Left cardiac atrium (tissue), 4 donors: ENCODE measurements around the gene EREG. TPM values are rescaled to one million over a fixed set of nuclear protein-coding genes. Genes with fewer than 3 reads are reported as not detected.
A peak's percentile ranks its signal among the peaks of the same experiment; 100 is the strongest.

Experiments used
- ATAC-seq, 2 donors: fragments of 200-7000 bp; cut with Tn5 transposase; one replicate each; pipeline ENCODE4 v1.9.1; 2020; ENCODE audit warnings: mild to moderate bottlenecking in 2 of 2, moderate library complexity in 2 of 2
- DNase-seq: peaks from one replicate; pipeline ENCODE4 v3.0.0-alpha.2; 2020
- intact Hi-C, 2 donors: fragments of 100-400 bp; cut with DNase I; formaldehyde crosslinking; loops; one replicate each; pipeline versions ENCODE4 v1.14.1 to v1.15.1; 2022 to 2023
- total RNA-seq, 2 donors: library from RNA; stranded (reverse); fragmentation: NEBNext Ultra II Directional; extraction: Animal tissue kit (Norgen Biotek cat#: 25700); gene quantifications; one replicate each; pipeline ENCODE4 v1.2.1, GENCODE V29; 2021
- donor health status: DM: no; HTN: yes; CAD: no.
- donor health status: DM: no; HTN: yes; CAD: no; lungs with severe emphysema.
- donor health status: DM: yes; HTN: yes; CAD: no.
- donor health status: Dilated cardiomyopathy.

Gene EREG
- total RNA-seq, 2 donors from 2014 or later: 0.84 to 2.9 TPM

DNA sequence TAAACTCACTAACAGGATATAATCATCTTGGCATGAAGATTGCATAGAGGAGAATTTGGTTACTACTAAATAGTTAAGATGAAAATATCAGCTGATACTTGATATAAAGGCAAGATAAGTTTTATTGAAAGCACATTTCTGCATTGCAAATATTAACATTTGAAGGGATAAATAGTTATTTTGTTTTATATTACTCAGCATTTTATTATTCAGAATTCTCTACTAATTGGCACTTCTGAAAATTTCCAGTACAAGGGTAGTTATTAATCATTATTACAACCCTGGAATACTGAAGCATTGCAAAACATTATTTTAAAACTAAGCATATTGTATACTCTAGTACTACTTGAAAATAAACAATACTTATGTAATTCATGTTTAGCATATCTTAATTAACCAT, 47.3 kb downstream of the EREG start:
- DNase-seq (no peak), ATAC-seq (no peak)
- intact Hi-C loops: no loop called here

DNA sequence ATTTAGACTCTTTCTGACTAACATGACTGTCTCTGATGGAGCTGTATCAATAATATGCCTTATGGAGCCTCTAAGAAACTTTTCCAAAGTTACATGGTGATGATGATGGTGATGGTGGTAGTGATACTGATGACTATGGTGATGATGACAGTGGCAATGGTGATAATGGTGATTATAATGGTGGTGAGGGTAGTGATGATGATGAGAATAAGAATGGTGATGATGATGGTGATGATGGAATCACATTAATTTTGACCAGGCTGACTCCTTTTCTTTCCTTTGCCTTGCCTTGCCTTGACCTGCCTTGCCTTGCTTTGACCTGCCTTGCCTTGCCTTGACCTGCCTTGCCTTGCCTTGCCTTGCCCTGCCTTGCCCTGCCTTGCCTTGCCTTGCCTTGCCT, 48.3 kb downstream of the EREG start:
- intact Hi-C loops: no loop called here
- ATAC-seq: no peak
- DNase-seq: no peak

DNA sequence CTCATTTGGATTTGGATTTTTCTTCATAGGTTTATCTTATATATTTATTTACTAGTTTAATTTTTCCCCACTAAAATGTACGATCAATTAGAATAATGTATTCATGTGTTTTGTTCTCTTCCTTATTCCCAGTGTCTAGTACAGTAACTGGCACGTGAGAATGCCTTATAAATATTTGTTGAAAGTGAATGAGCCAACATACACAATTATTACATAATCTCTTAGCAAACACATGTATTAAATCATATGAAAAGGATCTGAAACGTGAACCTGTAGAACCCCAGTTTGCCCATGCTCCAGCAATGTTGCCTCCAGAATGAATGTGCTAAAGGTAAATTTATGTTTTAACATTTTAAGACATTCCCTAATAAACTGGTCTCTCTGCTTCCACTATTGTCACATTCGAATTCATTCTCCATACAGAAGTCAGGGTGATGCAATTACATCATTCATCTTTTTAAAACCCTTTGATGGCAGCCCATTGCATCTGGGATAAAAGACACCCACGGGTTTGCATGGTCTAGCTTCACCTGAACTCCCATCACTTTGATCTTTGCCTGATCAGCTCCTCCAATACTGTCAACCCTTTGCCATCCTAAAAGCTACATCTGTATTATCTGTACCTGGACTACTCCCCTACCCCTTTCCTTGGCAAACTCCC, 49.3 kb downstream of the EREG start:
- no peak for ATAC-seq
- intact Hi-C loops: no loop called here
- no peak for DNase-seq

DNA sequence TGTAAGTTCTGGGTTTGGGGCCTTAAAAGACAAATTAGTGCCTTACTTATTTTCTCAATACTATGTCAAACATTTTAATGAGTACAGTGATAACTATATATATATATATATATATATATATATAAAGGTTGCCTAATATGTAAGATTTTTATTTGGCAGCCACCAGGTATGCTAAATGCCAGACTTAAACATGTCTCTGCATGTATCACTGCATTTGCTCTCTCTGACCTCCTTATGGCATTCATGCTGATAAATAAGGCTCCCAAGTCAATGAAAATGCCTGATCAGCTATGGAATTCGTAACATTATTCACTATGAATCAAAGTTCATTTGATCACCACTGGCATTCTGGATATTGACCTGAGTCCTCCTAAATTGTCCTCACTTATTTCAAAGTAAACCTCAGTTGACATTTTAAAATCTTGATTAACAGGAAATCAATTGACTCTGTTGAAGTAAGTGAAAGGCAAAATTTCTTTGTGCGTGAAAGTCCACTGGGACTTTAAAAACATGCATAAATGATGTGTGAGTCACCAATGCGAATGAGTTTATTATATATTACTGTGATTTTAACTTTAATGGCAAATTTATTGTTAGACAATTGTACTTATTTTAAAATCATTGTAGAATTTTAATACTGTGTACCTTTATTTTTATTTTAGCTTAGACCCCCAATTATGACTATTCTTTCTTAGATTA, 50.8 kb downstream of the EREG start:
- no peak for ATAC-seq
- intact Hi-C loops: no loop called here
- no peak for DNase-seq

DNA sequence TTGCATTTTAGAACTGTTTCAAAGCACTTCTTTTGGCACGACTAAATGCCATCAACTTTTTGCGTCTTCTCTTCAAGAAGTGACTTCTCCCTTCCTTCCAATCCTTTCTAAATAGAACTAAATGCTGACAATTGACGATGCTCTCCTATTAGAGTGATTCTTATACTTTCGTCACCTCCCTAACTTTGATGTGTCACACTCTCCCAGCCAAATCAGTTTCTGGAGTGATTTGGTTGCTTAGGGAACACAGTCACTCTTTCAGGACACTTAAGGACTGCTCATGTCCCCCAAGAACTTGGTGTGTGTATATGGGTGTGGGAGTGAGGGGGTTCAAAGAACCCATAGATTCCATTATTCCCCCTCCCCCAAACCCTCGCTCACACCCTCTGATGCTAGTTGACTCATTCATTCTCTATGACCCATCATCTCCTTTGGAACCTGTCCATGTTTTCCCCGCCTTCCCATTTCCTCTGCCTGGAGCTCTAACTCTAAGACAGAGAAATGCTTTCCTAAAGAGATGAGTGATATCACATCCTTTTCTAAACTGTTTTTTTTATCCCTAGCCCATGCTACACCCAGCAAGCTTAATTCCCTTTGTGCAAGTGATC, 53.2 kb downstream of the EREG start:
- DNase-seq (no peak), ATAC-seq (peak in 1 of 2 donors; percentile 75)
- intact Hi-C loops: no loop called here

DNA sequence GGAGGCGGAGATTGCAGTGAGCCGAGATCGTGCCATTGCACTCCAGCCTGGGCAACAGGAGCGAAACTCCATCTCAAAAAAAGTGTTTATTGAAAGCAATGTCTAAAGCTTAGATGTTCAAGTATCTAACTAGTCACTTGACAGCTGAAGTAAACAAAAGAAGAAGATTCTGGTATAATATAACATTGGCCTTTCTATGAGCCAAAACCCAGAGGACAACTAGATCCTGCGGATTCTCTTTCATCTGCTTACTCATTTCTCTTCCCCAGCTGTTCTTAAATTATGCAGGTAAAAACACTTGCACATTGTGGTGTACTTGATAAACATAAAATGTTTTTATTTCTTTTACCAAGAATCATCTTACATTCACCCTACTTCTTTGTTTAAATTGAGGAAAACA, 55.9 kb downstream of the EREG start:
- no peak for DNase-seq
- intact Hi-C loops: no loop called here
- no peak for ATAC-seq

DNA sequence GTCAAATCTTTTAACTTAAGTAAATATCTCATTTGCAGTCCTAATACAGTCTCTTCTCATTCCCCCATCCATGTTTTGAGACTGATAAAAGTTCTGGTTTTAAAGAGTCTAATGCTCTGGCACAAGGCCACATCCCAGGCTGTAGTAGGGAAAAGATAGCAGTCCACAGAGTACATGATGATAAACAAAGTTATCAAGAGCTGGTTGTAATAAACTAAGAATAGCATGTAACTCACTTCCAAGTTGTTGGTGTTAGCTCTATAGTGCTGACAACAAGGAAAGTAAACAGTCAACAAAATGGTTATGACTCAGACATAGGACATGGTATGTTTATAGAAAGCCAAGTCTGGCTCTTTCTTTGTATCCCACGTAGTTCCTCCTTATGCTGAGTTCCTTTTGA, 58.2 kb downstream of the EREG start:
- intact Hi-C loops: no loop called here
- ATAC-seq (peak; percentile 98), DNase-seq (peak; percentile 70)

DNA sequence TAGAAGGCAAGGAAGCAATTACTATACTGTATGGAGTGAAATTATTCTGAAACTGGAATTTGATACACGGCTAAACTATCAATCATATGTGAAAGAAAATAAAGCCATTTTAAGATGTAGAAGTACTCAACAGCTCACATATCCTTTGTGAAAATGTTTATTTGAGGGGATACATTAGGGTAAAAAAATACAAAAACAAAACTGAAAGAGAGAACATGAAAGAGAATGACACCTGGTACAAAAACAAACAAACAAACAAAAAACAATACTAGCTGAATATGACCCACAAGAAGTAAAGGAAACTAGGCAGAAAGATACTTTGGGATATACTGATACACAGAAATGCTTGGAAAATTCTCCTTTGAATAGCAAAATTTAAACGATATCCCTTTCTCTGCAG, 59.2 kb downstream of the EREG start:
- intact Hi-C loops: no loop called here
- no peak for ATAC-seq
- no peak for DNase-seq

DNA sequence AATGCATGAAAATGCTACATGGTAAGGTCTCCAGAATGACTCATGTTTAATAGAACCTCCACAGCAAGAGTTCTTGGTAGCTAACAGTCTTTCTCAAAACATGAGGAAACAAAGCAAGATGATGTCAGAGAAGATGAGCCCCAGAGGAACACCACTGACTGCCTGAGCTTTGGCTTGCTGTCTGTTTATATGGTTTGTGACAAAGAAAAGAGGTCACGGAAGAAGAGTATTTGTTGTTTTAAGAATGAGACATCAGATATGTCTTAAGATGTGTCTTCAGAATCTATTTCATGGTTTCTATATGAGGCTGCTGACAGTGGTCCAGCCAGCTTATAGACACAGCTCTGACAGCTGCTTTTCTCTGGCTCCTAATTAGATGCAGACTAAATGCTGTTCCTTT, 61.2 kb downstream of the EREG start:
- DNase-seq (no peak), ATAC-seq (no peak)
- intact Hi-C loops: no loop called here

DNA sequence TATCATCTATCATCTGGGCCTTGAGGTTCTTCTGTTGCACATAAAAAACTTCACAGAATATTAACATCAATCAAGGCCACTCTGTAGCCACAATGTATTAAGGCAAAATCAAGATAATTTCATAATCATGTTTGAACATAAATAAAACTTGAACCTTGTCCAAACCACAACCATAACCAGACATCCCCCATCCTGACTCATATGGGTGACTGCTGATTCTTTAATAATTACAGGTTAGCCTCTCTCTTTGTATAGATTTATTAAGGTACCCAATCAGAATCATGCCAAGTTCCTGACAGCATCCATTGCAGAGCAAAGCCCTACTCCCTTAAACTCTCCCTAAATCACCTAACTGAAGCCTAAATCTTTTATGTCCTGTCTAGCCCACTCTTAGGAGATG, 63.3 kb downstream of the EREG start:
- ATAC-seq (no peak), DNase-seq (no peak)
- intact Hi-C loops: no loop called here

DNA sequence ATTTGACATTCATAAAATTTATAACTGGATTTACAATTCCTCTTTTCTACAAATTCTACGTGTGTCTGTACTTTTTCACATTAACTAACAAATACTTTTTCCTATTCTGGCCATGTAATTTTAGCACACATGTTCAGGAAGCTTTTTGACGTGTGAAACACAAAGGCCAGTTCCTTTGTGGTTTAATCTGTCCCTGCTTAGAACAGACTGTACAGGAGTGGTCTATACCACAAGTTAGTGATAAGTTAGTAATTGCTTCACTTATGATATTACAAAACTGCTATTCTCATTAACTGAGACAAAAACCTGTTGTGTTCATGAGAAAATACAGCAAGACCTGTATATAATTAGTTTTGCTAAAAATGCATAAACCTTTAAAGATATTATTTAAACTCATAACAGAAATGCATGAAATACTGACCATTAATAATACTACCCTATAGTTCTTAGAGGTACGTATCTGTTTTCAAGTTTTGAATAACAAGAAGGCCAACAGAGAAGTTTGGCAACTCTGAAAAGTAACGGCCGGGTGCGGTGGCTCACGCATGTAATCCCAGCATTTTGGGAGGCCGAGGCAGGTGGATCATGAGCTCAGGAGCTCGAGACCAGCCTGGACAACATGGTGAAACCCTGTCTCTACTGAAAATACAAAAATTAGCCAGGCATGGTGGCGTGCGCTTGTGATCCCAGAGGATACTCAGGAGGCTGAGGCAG, 66.3 kb downstream of the EREG start:
- DNase-seq (no peak), ATAC-seq (peak; percentile 56 to 57)
- intact Hi-C loops: no loop called here

DNA sequence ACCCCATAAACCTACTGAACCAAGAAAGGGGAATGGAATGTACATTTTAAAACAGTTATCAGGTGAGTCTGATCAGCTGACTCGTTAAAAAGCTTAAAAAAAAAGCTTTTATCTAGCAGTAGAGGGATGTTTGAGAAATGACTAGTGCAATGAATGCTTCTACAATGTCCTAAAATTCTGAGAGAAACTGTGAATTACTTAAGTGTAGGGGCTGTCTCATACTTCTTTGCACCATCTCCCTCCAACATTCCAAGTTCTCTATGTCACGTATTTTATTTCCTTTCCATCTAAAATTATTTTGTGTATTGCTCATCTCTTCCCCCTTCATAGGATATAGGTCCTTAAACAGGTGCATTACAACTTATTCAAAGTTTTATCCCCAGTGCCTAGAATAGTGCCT, 68.1 kb downstream of the EREG start:
- DNase-seq: no peak
- ATAC-seq: peak in 1 of 2 donors; percentile 67
- intact Hi-C loops: no loop called here

DNA sequence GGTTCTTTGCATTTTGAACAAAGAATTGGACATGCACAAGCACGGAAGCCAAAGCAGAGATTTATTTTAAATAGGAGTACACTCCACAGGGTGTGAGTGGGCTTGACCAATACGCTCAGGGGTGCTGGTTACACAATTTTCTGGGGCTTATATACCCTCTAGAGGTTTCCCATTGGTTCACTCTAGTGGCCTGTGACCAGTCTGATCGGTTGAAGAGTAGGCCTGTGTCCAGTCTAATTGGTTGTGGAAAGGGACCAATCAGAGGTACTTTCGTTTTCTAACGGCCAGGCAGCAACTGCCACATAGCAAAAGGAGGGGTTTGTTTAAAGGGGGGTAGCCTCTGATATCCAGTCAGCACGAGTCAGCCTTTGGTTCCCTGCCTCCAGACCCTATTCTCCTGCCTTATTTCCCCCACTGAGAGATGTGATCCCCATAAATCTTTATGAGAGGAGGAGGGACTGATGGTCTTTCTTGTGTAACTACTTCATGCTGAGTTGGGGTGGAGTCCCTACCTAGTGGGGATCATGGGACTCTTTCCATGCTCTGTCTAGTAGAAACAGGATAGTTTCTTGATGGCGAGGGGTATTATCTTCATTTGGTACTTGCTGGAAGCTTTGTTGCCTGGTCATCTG, 68.7 kb downstream of the EREG start:
- intact Hi-C loops: no loop called here
- DNase-seq: no peak
- no peak for ATAC-seq

DNA sequence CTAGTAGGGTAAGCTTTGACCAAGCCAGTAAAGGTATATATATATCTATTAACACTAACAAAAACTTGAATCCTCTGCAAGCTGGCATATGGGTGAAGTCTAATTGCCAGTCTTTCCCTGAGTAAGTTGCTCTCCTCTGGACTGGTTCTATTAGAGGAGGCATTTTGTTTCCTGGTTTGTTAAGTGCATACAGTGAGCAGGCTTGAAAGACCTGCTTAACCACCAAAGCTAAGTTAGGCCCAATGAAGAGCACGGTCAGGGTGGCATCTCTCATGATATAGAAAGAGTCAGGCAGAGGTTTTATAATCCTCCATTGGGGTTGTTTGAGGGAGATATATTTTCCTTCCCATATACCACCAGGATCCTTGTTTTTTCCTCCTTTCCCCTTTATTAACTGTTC, 70.4 kb downstream of the EREG start:
- intact Hi-C loops: no loop called here
- ATAC-seq: no peak

DNA sequence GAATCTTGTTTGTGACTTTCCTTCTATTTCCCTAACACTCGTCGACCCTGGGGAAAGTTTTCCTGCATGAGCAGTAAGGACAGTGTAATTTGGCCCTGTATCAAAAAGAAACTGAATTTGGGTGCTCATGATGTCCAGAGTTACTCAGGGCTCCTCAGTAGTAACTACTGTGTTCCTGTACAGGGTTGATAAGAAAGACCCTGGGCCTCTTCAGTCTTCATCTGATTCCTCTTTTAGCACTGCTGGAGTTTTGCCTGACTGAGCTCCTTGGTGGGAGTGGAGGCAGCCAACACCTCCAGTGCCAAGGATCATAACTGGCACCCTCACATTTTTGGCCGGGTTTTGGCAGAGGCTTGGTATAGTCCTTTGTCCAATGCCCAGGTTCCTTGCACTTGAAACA, 72.9 kb downstream of the EREG start:
- intact Hi-C loops: no loop called here
- DNase-seq (no peak), ATAC-seq (peak in 1 of 2 donors; percentile 48)

More for the DNA sequence above, 70.4 kb downstream of the EREG start:
- no peak for DNase-seq

Other genes with a start within 250 kb of the EREG start
- gene MTHFD2L, start 207.0 kb upstream of the EREG start, total RNA-seq: 10 to 100 TPM in 1 of 2 donors, 1 to 10 TPM in 1; 9.2 to 11.7 TPM
- 1 to 10 TPM; 3.3 to 8.5 TPM for gene EPGN, start 56.7 kb upstream of the EREG start, total RNA-seq
- 10 to 100 TPM in 1 of 2 donors, 1 to 10 TPM in 1; 4.6 to 22.8 TPM for gene AREG, start 80.0 kb downstream of the EREG start, total RNA-seq